GM21576 (cell line): ENCODE results near the gene CHCHD2.
"Not testable (repeated sequence)": the region's sequence is repeated elsewhere in the genome, so short reads cannot be mapped to it uniquely, and the experiment has no call there.

Source experiments
- ATAC-seq: cut with Tn5 transposase; IDR thresholded peaks from one replicate; pipeline ENCODE4 v1.9.1; 2021; ENCODE audit warnings: mild to moderate bottlenecking, moderate library complexity; ENCODE audit not compliant: unreplicated experiment

Gene CHCHD2

GRCh38 chr7:56083150-56083785 is 23.0 kb downstream of the CHCHD2 start:
- ATAC-seq = no peak

DNA sequence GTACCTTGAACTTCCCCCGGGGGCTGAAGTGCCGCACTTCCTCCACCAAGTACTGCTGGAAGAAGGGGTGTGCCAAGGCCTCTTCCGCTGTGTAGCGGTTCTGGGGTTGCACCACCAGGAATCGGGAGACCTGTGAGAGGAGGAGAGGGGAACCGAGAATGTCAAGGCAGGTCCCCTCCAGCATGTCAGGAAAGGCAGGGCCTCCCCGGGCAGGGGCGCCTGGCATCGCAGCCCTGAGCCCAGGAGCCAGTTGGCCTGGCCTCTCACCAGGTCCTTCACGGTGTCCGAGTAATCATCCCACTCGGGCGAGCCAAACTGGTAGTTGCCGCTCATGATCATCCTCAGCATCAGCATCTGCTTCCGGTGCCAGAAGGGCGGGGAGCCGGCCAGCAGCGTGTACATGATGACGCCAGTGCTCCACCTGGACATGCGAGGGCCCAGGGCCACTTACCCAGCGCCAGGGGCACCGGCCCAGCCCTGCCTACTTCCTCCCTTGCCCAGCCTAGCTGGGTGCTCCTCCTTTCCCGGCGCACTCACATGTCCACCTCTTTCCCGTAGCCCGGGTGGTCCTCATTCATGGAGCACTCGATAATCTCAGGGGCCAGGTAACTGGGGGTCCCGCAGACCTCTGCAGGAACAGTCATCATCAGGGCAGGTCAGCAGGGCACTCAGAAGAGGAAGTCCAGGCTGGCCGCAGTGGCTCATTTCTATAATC is 24.5 kb downstream of the CHCHD2 start:
- no peak for ATAC-seq

DNA sequence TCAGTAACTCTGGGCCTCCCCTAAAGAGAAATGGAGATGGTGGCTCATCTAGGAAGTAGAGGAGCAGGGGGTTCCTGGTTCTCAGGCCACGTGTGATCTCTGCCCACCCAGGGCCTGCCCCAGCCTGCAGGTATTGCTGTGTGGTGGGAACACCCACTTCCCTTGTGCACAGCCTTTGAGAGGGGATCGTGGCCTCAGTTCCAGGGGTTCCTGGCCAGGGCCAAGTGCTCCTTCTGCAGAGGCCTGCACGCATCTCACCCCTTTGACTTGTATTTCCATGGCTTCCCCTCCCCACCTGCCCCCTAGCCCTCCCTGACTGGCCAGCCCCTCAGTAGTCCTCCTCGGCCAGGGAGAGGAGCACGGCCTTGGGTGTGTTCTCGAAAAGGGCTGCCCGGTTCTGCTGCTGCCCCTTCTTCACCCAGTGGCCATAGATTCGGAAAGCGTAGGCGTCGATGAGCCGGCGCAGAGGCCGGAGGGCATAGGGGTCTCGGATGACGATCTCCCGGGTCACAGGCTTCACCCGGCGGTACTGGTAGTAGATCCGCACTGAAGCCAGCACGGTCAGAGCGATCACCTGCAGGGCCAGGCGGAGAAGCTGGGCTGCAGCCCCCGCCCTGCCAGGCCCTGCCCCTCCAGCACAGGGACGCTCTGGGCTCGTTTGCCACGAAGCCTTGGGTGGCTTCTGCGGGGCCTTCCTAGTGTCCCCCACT is 25.4 kb downstream of the CHCHD2 start:
- not testable (repeated sequence) for ATAC-seq

GRCh38 chr7:56079450-56080185 is 26.7 kb downstream of the CHCHD2 start:
- ATAC-seq = no peak

DNA sequence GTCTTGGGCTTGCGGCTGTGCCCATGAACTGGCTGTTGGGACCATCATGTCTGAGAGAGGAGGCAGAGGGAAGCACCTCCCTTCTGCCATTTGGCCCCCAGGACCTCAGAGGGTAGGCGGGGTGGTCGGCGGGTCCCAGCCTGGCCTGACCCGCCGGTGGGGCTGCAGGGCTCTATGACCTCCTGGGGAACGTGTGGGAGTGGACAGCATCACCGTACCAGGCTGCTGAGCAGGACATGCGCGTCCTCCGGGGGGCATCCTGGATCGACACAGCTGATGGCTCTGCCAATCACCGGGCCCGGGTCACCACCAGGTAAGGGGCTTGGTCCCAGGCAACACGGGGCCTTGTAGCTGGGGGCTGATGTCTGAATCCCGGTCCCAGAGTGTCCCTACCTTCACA is 28.1 kb downstream of the CHCHD2 start:
- no peak for ATAC-seq

GRCh38 chr7:56077681-56078080 is 28.6 kb downstream of the CHCHD2 start:
- no peak for ATAC-seq

DNA sequence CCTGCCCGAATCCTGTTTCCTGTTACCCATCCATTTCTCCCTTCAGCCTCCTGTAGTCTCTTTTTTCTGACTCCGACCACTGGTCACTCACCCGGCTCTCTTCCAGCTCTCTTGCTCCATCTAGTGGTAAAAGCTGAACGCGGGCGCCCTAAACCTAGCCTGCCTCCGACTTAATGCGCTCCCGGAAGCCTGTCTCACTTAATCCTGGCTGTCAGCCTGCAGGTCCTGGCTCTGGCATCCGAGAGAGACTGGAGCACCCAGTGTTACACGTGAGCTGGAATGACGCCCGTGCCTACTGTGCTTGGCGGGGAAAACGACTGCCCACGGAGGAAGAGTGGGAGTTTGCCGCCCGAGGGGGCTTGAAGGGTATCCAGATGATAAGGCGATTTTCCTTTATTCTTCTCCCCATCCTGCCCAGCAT is 31.9 kb downstream of the CHCHD2 start:
- ATAC-seq = peak; percentile 77

- ATAC-seq = not testable (repeated sequence)
These were observed 39.9 kb downstream of the CHCHD2 start for GRCh38 chr7:56066376-56066775.

GRCh38 chr7:56063882-56064625 is 42.2 kb downstream of the CHCHD2 start, which contains the start of gene SUMF2:
SUMF2 (plus strand) TSS chr7:56064286; CDS start chr7:56064312, 26 bp downstream.
- ATAC-seq = peak; percentile 89

GRCh38 chr7:56063500-56063881 is 42.8 kb downstream of the CHCHD2 start:
- no peak for ATAC-seq

- ATAC-seq = no peak
These were observed 43.9 kb downstream of the CHCHD2 start for GRCh38 chr7:56062382-56062781.

GRCh38 chr7:56053993-56054392 is 52.3 kb downstream of the CHCHD2 start:
- no peak for ATAC-seq

DNA sequence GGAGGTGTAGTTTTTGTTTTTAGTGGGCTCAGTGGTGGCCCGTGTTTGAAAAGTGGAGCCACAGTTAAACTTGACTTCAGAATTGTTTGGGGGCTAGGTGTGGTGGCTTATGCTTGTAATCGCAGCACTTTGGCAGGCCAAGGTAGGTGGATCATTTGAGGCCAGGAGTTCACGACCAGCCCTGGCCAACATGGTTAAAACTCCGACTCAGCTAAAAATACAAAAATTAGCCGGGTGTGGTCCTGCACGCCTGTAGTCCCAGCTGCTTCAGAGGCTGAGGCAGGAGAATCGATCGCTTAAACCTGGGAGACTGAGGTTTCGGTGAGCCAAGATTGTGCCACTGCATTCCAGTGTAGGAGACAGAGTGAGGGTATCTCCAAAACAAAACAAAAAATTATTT is 52.9 kb downstream of the CHCHD2 start:
- no peak for ATAC-seq
